Stimulated activated CD8-positive, alpha-beta memory T cell treated with anti-CD3 and anti-CD28 coated beads, Interleukin-7, amount 100 ng/mL, for 48 hours (primary cell): Measurements from ENCODE around the gene PTPN11.
"Not testable (repeated sequence)": the region's sequence is repeated elsewhere in the genome, so short reads cannot be mapped to it uniquely, and the experiment has no call there.

Source experiments
- DNase-seq, 2 donors: peaks; one replicate each; pipeline ENCODE4 v3.0.0-alpha.2; 2020; ENCODE audit warnings: low read depth in 1 of 2; ENCODE audit errors: extremely low read depth in 1 of 2

Gene PTPN11

DNA sequence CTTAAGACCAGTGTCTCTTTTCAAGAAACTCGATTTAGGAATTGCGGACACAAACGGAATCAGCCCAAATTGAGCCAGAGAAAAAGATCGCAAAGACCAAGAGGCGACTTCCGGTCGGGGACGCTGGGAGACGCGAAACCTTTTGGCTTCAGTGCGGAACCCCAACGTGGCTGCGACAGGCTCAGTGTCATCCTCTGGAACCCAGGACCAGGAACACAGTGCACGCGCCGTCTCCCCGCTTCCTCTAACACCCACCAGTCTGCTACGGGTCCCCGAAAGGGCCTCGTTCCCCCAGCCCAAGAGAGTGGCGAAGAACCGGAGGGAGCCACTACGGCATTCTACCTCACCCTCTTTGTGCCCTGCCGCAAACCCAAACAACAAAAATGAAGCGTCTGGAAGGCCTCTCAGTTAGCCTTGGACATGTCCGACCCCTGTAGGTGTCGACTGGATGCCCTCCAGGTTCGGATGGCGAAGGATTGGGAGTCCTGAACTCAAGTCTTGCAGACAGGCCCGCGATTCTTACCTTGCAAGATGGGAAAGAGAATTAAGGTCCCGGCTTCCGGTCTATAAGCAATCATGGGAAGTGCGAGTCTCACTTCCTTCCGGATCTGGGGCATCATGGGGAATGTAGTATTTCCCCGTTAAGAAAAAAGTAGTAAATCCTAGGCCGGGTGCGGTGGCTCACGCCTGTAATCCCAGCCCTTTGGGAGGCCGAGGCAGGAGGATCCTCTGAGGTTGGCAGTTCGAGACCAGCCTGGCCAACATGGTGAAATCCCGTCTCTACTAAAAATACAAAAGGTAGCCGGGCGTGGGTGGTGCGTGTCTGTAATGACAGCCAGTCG lies 9.5 kb upstream of the PTPN11 start, which contains the start of gene RPL6:
TSS of gene RPL6 (minus strand) at position 542 of the 842 bp plus-strand sequence. CDS start 949 bp downstream, outside the sequence.
- DNase-seq: peak; percentile 39 to 68

DNA sequence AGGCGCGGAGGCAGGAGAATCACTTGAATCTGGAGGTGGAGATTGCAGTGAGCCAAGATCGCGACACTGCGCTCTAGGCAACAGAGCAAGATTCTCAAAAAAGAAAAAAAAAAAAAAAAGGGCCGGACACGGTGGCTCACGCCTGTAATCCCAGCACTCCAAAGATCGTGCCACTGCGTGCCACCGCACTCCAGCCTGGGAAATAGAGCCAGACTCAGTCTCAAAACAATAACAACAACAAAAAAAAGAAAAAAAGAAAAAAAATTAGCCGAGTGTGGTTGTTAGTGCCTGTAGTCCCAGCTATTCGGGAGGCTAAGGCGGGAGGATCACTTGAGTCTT lies 8.9 kb upstream of the PTPN11 start:
- no peak for DNase-seq

GRCh38 chr12:112413855-112414625 lies 4.7 kb upstream of the PTPN11 start:
- DNase-seq: no peak

- DNase-seq: not testable (repeated sequence)
Measured at GRCh38 chr12:112415457-112415856, 3.3 kb upstream of the PTPN11 start.

- no peak for DNase-seq
Measured at GRCh38 chr12:112418273-112418607, 507 bp upstream of the PTPN11 start.

GRCh38 chr12:112419297-112420133 lies 768 bp downstream of the PTPN11 start:
- DNase-seq: no peak

DNA sequence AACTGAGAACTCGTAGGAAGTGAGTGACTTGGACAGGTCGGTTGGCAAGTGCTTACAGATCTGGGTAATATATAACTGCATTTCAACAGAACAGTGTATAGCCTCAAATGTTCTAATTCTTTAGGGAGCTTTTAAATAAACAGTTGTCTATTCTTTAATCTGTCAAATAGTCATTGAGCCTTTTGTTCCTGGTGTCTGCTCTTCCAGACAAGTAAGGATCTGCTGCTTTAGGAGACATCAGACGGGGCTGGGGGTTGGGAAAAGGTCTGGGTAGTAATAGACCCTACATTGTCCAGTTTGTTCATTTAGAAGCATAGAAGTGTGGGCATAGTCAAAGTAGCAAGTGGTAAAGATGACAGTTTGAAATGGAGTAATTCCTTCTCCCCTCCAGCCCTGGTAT lies 2.0 kb downstream of the PTPN11 start:
- no peak for DNase-seq

DNA sequence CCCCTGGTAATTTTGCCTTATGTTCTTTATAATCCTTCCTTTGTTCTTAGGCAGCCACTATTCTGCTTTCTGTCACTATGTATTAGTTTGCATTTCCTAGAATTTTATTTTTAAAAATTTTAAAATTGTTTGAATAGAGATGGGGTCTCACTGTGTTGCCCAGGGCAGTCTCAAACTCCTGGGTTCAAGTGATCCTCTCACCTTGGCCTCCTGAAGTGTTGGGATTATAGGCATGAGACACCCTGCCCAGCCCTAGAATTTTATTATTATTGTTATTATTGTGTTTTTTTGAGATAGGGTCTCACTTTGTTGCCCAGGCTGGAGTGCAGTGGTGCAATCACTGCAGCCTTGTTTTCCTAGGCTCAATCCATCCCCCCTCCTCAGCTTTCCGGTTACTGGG lies 2.6 kb downstream of the PTPN11 start:
- DNase-seq: no peak

DNA sequence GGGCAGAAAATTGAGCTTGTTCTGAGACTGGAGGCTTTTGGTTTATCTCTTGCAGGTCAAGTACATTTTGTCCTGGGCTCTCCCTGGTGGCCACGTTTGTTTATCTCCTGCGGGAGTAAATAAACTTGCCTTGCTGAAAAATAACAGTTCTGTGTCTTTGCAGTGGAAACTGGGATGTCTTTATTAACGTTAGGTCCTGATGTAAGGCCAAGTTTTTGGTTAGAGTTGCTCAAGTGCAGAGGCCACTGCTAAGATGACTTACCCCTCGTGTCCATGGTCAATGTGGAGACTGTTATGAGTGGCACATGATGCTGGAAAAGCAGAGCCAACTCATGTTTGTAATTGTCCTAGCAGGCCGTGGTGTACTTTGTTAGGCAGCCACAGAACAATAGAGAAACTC lies 3.8 kb downstream of the PTPN11 start:
- no peak for DNase-seq

GRCh38 chr12:112424126-112424525 lies 5.4 kb downstream of the PTPN11 start:
- no peak for DNase-seq

- DNase-seq: no peak
Measured at GRCh38 chr12:112425582-112426382, 7.0 kb downstream of the PTPN11 start.

DNA sequence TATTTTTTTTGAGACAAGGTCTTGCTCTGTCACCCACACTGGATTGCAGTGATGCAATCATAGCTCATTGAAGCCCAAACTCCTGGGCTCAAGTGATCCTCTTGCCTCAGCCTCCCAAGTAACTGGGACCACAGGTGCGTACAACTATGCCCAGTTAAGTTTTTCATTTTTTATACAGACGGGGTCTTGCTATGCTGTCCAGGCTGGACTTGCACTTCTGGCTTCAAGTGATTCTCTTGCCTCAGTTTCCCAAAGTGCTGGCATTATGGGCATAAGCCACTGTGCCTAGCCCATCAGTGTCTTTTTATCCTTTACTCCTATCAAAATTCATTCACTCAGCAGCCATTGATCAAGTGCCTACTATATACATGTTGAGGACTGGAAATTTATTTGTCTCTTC lies 9.0 kb downstream of the PTPN11 start:
- no peak for DNase-seq

DNA sequence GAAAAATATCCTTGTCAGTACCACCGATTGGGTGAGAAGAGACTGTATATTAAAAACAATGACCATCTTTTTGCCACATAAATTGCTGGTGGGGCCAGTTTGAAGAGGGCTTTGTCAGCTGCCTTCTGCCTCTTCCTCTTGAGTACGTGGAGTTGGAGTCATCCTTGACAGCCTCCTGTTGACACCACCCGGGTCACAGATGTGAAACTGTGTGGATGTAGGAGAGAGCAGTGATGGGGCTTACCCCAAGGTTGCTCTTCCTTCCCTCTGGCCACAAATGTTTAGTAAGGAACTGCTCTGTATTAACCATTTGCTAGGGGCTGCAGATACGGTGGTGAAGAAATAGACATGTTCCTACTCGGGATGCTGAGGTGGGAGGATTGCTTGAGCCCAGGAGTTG lies 12.2 kb downstream of the PTPN11 start:
- DNase-seq: peak in 1 of 2 donors; percentile 5

DNA sequence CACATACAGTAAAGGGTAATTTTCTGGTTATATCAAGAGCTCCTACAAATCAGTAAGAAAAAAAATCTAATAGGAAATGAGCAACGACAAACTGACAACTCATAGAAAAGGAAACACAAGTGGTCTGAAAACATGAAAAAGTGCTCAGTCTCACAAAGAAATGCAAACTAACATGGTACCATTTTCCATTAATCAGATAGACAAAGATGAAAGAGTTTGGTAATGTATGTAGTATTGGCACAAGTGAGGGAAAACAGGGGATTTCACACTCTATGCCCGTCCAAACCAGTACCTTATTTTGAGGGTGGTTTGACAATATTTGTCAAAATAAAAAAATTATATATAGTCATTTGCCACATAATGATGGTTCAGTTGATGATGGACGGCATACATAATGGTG lies 13.2 kb downstream of the PTPN11 start:
- no peak for DNase-seq

GRCh38 chr12:112433551-112433950 lies 14.8 kb downstream of the PTPN11 start:
- no peak for DNase-seq

DNA sequence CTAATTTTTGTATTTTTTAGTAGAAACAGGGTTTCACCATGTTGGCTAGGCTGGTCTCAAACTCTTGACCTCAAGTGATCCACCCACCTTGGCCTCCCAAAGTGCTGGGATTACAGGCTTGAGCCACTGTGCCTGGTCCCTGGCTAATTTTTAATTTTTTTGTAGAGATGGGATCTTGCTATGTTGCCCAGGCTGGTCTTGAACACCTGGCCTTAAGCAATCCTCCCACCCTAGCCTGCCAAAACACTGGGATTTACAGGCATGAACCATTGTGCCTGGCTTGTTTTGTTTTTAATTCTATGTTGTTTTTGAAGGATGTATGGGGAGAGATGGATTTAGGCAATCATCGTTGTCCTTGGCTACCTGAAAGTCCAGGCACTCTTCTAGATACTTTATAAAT lies 19.9 kb downstream of the PTPN11 start:
- DNase-seq: not testable (repeated sequence)

DNA sequence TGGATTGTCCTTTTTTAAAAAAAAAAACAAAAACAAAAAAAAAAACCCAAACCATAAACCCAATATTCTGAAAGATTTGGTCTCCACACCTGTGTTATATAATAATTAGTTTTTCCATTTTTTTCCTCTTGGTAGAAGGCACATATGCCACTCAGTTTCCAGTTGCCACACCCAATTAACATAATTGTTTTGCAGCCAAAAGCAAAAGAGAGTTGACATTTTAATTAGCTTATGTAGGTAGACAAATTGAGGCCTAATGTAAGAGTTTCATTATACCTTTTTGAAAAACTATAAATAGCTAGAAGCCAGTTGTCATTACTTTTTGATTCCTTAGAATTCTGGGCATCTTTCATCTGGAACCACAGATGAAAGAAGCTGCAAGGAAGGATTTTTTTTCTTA lies 21.0 kb downstream of the PTPN11 start:
- no peak for DNase-seq

DNA sequence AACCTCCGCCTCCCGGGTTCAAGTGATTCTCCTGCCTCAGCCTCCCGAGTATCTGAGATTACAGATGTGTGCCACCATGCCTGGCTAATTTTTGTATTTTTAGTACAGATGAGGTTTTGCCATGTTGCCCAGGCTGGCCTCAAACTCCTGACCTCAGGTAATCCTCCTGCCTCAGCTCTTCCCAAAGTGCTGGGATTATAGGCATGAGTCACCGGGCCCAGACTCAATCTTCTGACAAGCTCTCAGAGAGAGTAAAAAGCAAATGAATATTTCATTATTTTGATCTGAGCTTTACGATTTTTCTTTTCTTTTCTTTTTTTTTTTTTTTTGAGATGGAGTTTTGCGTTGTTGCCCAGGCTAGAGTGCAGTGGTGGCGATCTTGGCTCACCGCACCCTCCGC lies 21.9 kb downstream of the PTPN11 start:
- not testable (repeated sequence) for DNase-seq

- DNase-seq: no peak
Measured at GRCh38 chr12:112443916-112444315, 25.2 kb downstream of the PTPN11 start.

GRCh38 chr12:112446008-112446725 lies 27.4 kb downstream of the PTPN11 start:
- no peak for DNase-seq
